Superior temporal gyrus (tissue), 1 donor: ENCODE results near the gene BRAF.
A peak's percentile ranks its signal among the peaks of the same experiment; 100 is the strongest.
"Not testable (repeated sequence)": the region's sequence is repeated elsewhere in the genome, so short reads cannot be mapped to it uniquely, and the experiment has no call there.

Source experiments
- DNase-seq: peaks from one replicate; pipeline ENCODE4 v3.0.0-alpha.2; 2016; ENCODE audit errors: extremely low spot score

BRAF gene

DNA sequence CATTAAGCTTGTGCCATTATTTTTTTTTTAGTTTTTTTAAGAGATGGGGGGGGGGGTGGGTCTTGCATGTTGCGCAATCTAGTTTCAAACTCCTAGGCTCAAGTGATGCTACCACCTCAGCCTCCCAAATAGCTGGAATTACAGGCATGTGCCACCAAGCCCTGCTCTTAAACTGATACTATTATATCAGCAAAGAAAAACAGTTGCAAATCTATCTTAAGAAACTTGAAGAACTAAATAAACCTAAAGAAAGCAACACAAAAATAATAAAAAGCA, 47.5 kb downstream of the BRAF start:
- DNase-seq = no peak

DNA sequence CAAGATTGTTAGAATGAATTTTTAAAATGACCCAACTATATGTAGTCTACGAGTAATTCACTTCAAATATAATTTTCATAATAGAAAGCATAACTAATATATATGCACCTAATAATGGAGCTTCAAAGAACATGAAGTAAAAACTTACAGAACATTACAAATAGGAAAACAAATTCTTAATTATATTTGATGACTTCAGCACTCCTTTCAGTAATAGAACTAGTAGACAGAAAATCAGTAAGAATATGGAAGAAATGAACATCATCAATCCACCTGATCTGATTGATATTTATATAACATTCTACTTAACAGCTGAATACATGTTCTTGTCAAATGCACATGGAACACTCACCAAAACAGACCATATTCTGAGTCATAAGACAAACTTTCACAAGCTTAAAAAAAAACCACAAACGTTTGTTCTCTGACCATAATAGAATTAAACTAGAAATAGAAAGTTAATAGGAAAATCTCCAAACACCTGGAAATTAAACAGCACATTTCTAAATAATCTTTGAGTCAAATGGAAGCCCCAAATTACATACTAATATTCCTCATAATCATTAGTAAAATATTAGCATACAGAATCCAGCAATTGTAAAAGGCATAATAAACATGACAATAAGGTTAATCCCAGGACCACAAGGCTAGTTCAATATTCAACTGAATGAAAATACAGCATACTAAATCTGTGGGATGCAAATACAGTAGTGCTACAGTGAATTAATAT, 48.0 kb downstream of the BRAF start:
- no peak for DNase-seq

DNA sequence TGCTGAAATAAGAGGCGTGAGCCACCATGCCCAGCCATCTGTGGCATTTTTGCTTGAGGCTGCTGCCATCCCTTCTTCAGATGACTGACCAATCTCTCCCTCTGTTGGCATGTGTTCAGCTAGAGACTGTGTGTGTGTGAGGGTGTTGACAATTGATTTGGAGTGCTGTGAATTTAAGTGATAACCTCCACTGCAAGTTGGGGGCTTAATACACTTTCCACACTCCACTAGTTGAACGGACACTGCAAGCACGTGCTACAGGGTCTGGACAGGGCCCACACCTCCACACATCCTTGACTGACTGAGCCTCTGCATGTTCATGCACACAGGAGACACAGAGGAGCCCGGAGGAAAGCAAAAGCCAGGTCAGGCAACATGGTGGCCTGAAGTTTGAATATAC, 51.3 kb downstream of the BRAF start:
- no peak for DNase-seq

DNA sequence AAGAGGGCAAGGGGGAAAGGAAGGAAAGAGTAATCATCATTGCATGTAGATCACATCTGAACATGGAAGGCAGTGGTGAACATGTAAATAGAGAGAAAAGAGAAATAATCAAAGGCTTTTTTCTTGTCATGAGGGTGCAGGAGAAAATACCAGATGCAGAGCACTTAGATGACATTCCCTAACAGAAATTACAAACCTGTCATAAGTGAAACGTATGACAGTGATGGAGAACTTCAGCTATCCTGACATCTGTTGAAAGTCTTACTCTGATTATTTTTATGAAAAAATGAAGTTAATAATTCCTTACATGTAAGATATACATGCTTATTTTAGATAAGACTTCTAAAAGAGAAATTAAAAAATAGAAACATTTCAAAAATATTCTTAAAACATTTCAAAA, 54.7 kb downstream of the BRAF start:
- DNase-seq = no peak

DNA sequence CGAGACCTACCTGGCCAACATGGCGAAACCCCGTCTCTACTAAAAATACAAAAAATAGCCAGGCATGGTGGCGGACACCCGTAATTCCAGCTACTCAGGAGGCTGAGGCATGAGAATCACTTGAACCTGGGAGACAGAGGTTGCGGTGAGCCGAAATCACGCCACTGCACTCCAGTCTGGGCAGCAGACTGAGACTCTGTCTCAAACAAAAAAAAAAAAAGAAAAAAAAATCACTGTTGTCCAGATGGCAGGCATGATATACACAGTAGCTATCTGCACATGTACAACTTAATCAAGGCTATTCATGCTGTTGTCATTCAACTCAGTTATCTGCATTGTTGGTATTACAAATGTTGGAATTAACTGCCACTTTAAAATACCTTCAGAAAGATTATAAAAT, 55.3 kb downstream of the BRAF start:
- no peak for DNase-seq

DNA sequence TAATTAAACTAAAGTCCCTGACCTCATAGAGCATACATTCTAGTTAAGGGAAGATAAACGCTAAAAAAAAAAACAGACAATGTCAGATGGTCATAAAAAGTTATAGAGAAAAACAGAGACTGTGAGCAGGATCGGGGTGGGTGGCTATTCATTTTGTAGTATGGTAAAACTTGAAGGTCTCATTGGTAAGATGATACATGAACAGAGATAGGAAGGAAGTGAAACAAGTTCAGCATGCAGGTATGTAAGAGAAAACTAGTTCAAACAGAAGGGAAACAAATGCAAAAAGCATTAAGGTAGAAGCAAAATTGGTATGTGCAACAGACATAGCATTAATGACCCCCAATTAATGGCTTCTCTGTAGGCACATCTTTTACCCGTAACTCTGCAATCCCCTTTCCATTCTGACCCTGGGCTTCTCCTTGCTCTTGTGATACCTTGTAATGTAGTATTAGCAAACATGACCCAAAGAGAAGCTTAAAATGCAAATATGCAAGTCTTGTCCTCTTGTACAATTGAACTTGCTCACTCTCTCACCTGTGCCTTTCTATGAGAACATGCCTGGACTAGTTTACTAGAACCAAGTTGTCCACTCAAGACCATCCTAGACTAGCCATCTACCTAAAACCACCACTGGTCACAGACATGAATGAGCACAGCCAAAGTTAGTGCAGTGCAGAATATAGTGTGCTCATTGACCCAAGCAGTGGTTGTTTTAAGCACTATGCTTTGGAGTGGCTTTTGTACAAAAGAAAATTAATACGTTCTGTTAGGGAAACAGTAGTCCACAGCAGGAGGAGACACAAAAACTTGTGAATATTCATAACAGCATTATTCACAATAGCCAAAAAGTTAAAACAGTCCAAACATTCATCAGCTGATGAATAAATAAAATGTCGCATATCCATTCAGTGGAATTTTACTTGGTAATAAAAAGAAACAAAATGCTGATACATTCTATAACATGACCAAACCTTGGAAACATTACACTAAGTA, 57.0 kb downstream of the BRAF start:
- DNase-seq = no peak

DNA sequence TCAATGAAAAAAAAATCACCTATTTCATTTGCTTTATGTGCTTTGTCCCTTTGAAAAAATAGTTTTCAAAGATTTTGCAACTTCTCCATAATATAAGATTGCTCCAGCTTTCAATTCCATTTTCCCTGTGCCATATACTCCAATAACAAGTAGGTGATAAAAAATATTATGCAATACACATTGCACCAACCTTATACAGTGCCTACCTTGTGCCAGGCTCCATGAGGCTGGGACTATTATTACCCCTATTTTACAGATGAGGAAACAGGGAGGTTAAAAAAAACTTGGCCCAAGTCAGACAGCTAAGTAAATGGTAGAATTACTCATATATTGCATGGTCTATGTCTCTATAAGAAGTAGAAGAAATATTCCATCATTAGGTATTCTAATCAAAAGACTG, 57.8 kb downstream of the BRAF start:
- DNase-seq = no peak

DNA sequence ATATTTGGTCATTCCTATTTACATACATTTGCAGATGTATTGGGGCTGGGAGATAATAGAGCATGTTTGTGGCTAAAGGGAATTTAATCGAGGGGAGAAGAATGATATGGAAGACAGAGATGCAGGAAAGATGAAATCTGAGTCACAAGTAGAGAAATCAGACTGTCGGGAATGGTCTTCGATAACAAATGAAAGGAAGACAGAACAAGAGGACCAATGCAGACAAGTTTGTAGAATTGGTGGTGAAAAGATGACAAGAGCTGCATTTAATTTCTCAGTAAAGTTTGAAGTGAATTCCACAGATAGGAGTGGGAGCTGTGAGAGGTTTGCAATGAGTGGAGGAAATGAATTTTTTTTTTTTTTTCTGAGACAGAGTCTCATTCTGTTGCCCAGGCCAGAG, 60.0 kb downstream of the BRAF start:
- no peak for DNase-seq

DNA sequence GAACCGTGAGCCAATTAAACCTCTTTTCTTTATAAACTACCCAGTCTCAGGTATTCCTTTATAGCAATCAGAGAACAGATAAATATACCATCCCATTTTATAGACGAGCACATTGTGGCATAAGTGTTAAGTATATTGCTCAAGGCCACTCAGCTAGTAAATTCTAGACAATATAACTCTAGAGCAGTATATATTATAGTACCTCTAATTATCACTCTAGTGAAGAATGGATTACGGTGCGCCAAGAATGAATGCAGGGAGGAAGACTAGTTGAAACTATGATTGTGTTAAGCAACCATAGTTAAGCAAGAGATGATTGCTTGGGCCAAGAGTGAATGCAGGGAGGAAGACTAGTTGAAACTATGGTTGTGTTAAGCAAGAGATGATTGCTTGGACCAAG, 60.9 kb downstream of the BRAF start:
- DNase-seq = no peak

DNA sequence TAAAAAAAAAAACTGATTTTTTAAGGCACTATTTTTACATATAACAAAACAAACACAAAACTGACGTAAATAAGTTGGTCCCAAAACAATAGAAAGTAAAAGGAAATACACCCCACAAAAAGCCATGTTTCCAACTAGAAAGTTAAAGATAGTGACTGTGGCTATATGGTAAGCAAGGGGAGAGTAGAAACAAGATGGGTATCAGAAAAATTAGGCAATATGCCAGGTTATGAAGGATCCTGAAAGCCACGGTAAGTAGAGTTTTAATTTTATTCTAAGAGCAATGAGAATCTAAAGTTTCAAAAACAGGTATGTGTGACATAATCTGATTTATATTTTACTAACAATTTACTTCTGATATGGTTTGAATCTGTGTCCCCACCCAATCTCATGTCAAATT, 61.5 kb downstream of the BRAF start:
- no peak for DNase-seq

DNA sequence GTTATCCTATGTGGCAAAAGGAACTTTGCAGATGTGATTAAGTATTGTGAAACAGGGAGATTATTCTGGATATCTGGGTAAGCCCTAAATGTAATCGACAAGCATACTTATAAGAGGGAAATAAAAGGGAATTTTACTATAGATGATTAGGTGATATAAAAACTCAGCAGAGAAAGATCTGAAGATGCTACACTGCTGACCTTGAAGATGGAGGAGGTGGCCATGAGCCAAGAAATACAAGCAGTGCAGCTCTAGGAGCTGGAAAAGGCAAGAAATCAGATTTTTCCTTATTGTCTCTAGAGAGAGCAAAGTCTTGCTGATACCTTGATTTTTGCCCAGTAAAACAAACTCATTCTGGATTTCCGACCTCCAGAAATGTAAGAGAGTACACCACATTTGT, 67.7 kb downstream of the BRAF start:
- no peak for DNase-seq

DNA sequence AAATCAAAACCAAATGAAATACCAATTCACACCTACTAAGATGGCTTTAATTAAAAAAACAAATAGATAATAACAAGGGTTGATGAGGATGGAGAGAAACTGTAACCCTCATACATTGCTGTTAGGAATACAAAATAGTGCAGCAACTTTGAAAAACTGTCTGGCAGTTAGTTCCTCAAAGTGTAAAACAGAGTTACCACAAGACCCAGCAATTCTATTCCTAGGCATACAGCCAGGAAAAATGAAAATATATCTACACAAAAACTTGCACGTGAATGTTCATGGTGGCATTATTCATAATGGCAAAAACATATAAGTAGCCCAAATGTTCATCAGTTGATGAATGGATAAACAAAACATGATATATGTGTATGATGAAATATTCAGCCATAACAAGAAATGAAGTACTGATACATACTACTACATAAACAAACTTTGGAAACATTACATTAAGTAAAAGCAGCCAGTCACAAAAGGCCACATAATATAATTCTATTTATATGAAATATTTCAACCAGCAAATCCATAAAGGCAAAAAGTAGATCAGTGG, 83.5 kb downstream of the BRAF start:
- no peak for DNase-seq

DNA sequence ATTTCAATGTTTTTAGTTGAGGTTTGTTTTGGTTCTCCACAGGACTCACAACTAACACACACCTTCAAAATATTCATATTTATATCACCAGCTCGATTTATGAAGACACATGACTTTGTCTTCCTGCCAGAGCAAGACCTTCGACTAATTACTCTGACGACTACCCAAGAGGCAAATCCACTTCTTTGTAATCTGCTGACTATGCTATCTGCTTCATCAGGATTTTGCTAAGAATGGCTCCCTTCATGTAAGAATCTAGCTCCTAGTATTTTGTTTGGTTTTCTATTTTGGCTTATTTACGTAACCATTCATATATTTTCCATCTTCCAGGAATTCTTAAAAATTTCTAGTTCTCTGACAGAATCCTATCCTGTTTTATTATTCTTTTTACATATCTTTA, 93.0 kb downstream of the BRAF start:
- DNase-seq = no peak

DNA sequence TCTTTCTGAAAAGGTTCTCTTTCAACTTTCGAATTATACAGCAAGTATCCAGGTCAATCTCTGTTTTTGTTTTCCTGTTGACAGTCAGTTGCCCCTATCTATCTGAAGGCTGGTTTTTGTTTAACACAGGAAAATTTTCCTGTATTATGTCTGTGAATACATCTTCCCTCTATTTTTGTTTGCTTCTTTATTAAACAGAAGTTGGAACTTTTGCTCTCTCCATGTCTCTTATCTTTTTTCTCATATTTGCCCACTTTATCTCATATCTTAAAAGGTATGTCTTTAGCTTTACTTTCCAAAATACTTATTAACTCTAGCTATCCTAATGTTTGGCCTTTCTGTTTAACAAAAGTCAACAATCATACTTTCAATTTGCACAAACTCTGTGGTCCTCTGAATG, 95.0 kb downstream of the BRAF start:
- DNase-seq = no peak

DNA sequence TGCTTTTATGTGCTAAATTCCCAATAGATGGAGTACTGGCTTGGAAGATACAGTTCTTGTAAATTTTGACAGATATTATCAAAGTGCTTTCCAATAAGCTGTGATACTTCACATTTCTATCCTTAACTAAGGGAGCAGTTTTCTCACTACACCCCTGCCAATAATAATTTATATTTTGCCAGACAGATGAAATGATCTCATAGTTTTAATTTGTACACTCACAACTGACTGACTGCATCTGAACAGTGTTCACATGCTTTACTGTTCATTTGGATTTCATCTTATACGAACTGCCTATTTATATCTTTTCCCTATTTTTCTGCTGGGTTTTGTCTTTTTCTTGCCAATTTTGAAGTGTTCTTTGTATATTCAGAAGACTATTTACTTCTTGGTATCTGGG, 96.0 kb downstream of the BRAF start:
- no peak for DNase-seq

DNA sequence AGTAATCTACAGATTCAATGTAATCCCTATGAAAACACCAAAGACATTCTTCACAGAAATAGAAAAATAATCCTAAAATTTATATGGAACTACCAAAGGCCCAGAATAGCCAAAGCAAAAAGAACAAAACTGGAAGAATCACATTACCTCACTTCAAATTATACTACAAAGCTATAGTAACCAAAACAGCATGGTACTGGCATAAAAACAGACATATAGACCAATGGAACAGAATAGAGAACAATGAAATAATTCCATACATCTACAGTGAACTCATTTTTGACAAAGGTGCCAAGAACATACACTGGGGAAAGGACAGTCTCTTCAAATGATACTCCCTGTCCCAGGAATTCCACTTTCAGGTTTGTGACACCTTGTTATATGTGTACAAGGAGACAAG, 107.3 kb downstream of the BRAF start:
- DNase-seq = not testable (repeated sequence)

DNA sequence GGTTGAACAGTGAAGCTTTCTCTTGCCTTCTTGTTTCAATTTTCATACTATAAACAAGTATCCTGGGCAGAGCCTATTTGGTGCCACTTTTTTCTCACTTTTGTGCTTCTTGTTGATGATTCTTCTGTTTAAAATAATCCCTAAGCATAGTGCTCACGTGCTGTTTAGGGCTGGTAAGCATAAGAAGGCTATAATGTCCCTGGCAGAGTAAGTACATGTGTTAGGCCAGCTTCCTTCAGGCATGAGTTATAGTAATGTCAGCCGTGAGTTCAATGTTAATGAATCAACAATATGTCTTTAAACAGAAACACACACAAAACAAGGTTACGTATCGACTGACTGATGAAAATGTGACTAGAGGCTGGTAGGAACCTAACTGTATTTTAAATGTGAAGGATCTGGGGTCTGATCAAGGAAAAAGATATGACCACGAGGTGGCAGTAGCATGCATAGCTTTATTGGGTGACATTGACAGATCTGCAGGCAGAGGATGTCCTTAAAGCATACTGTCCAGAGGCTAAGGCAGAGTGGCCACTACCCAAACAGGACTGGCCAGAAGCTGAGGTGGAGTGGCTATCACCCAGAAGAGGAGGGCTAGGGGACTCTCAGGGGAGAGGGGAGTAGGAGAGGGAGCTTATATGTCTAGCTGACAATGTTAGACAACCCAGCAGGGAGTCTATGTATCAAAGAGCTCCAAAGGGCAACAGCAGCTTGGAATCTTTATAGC, 113.7 kb downstream of the BRAF start:
- DNase-seq = peak; percentile 93

DNA sequence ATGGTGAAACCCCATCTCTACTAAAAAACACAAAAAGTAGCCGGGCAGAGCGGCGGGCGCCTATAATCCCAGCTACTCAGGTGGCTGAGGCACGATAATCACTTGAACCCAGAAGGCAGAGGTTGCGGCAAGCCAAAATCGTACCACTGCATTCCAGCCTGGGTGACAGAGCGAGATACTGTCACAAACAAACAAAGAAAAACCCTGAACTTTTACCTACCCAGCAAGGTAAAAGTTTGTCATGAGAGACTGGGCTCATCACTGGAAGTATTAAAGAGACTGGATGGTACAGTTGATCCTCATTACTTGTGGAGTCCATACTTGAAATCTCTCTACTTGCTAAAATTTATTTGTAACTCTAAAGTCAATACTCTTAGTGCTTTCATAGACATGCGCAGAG, 114.3 kb downstream of the BRAF start:
- DNase-seq = no peak

DNA sequence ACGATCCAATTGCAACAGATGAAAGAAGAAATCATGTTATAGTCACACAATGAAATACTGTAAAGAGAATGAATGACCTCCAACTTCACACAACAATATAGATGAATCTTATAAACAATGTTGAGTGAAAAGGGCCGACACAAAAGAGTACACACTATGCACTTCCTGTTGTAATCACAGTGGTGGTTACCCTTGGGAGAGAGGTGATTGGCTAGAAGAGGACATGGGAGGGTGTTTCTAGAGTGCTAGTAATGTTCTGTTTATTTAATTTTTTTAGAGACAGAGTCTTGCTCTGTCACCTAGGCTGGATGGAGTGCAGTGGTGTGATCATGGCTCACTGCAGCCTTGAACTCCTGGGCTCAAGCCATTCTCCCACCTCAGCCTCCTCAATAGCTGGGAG, 145.8 kb downstream of the BRAF start:
- no peak for DNase-seq

DNA sequence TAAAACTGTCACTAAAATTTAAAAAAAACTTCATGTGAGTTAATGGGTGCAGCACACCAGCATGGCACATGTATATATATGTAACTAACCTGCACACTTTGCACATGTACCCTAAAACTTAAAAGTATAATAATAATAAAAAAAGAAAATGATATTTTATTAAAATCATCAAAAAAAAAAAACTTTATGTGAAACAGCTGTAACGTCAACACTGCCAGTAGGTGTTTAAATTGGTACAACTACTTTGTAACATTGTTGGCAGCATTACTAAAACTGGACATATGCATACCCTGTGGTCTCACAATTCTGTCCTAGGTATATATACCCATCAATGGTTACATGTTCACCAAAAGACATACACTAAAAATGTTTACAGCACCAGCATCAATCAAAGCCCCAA, 146.2 kb downstream of the BRAF start:
- no peak for DNase-seq

DNA sequence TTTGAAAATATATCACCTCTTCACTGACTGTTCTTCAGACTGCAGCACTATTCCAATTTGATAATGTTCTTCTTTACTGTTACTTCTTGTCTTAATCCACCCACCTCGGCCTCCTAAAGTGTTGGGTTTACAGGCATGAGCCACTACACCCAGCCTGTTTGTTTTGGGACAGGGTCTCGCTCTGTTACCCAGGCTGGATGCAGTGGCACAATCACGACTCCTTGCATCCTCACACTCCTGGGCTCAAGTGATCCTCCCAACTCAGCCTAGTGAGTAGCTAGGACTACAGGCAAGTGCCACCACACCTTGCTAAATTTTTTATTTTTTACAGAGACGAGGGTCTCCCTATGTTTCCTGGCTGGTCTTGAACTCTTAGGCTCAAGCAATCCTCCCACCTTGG, 150.4 kb downstream of the BRAF start:
- no peak for DNase-seq

DNA sequence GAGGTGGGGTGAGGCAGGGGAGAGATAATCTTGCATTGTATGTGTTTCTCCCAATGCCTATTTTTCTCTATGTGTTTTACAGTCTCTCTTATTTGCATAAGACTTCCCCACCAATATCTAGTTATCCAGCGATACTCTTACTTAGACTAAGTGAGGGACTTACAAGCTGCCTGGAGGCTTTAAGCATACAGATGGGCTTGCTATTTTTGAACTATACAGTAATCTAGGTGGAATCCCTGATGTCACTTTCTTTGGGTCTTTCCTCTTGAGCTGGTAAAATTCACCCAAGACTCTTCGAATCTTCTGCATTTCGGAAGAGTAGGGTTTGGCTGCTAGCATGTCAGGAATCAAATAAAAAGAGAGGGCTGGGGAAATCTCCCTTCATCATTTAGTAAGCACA, 151.6 kb downstream of the BRAF start:
- DNase-seq = no peak
